Activated T-helper 1 cell treated with Interleukin-2 at 50 U/mL for 16 hours (primary cell): Measurements from ENCODE around the gene CD80.
"Not testable (repeated sequence)": the region's sequence is repeated elsewhere in the genome, so short reads cannot be mapped to it uniquely, and the experiment has no call there.

Source experiments
- DNase-seq: peaks from one replicate; pipeline ENCODE4 v3.0.0-alpha.2; 2020; ENCODE audit warnings: low read depth

Gene CD80

GRCh38 chr3:119582178-119582577 lies 22.8 kb upstream of the CD80 start:
- DNase-seq: no peak

DNA sequence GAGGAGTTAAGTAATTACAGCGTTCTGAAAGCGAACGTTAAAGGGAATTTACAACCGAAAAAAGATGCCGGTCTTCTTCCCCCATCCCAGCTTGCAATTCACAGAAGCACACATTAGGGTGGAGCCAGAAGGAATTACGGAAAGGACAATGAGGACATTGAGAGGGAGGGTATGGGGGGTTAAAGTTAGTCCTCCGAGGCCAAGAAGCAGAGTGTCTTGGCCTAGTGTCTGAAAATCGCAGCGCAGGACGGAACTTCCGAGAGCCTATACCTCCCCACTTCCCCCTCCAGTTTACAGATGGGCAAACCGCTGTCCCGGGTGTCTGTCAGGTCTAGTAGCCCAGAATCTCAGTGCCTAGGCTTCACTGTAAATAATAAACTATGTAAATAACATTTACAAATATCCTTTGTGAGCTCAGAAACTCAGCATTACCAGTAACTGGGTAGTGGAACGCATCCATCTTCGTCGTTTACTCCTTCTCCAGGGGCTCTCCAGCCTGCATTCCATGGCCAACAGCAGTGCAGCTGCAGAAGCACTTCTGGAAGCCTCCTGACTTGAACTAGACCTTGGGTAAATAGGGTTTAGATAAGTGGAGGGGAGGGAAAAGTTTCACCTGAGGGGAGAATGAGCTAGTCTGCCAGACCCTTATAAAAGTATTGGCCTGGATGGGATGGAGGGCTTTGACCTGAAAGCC lies 20.8 kb upstream of the CD80 start:
- DNase-seq: no peak

DNA sequence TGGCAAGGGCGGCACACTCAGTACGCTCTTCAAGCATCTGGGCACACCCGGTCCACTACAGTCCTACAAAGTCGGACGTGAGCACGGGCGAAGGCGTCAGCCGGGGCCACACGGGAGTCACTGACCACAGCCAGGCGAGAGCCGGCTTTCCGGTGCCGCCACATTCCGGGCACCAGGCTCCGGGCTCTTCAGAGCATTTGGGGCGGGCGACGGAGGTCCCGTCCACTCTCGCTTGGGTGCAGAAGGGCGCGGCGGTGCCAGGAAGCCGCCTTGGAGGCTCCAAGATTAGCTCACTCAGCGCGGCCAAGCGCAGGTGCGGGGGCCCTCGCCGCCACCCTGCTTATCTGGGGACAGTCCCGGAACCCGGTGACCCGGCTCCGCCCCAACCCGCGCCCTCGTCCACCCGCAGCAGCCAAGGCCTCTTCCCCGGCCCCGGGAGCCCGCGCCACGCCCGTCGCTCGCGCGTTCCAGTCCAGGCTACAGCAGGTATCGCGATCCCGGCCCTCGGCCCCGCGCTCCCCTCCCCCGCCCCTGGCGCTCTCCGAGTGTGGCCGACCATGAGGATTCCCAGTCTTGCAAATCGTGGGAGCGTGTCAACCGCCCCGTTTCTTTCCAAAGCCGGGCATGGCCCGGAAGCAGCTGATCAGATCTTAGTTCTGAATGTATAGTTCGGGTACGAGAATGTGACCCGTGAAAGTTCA lies 20.1 kb upstream of the CD80 start, which contains the start of gene ADPRH:
Gene ADPRH, plus strand, starts transcription at position 127 of the 701 bp plus-strand sequence. CDS start 2,678 bp downstream, outside the sequence.
- DNase-seq: peak; percentile 17

DNA sequence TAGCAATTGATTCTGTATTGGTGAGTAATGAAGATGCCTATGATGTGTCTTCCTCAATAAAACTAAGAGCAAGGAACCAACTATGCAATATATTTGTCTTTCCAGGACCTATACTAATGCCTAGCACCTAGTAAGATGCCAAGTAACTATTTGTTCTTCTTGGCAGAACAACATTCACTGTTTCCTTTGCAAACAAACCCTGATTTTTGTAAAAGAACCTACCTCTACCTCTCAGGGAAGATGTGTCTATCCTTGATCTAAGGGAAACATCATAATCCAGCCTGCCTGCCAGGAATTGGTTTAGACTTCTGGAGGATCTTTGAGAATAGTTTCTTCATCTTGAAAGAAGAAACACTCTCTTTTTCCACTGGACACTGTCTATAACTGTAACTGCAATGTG lies 16.1 kb upstream of the CD80 start:
- no peak for DNase-seq

GRCh38 chr3:119571688-119572087 lies 12.3 kb upstream of the CD80 start:
- DNase-seq: no peak

GRCh38 chr3:119571230-119571629 lies 11.8 kb upstream of the CD80 start:
- no peak for DNase-seq

DNA sequence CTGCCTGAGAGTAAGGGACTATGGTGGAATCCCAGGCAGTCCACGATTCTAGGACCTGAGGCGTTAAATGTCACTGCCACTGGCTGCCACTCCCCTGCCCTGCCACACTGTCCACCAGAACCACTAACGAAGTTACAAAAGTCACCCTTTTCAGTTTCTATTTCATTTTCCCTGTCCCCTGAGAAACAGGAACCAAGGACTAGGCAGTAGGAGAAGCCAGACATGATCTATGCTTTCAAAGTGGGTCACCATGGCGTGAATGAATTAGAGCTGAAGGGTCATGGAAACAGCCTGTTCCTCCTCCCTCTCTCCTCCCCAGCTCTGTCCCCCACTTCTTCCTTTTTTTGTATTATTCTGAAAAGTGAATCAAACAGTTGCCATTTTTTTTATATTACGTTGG lies 10.8 kb upstream of the CD80 start:
- no peak for DNase-seq

GRCh38 chr3:119569156-119569555 lies 9.7 kb upstream of the CD80 start:
- DNase-seq: no peak

DNA sequence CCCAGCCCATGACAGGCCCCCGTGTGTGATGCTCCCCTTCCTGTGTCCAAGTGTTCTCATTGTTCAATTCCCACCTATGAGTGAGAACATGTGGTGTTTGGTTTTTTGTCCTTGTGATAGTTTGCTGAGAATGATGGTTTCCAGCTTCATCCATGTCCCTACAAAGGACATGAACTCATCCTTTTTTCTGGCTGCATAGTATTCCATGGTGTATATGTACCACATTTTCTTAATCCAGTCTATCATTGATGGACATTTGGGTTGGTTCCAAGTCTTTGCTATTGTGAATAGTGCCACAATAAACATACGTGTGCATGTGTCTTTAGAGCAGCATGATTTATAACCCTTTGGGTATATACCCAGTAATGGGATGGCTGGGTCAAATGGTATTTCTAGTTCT lies 3.9 kb upstream of the CD80 start:
- not testable (repeated sequence) for DNase-seq

- DNase-seq: no peak
Observed at GRCh38 chr3:119562307-119562961, 3.0 kb upstream of the CD80 start.

GRCh38 chr3:119560160-119560559 lies 746 bp upstream of the CD80 start:
- DNase-seq: no peak

GRCh38 chr3:119558626-119559317 lies 642 bp downstream of the CD80 start:
- no peak for DNase-seq

GRCh38 chr3:119557877-119558269 lies 1.5 kb downstream of the CD80 start:
- no peak for DNase-seq

DNA sequence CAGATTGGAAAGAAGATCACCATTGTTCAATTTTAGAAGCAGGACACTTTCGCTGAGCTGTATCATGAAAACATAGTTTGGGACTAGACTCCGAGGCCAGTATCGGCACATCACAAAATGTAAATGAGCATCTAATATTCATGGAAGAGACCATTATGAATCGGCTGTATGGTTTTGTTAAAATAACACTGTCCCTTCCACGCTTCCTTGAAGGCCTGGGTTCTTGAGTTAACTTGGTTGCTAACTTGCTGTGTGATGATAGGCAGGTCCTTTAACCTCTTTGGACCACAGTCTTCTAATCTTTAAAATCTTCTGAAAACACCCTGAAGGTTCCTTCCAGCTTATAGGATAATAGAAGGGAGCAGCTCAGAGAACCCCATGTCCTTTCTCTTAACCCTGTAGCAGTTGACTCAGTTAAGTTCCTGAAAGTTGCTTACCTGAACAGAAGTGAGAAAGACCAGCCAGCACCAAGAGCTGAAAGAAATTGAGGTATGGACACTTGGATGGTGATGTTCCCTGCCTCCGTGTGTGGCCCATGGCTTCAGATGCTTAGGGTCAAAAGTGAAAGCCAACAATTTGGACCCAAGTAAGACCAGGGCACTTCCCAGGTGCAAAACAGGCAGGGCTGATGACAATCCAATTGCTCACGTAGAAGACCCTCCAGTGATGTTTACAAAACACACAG lies 2.1 kb downstream of the CD80 start:
- DNase-seq: no peak

DNA sequence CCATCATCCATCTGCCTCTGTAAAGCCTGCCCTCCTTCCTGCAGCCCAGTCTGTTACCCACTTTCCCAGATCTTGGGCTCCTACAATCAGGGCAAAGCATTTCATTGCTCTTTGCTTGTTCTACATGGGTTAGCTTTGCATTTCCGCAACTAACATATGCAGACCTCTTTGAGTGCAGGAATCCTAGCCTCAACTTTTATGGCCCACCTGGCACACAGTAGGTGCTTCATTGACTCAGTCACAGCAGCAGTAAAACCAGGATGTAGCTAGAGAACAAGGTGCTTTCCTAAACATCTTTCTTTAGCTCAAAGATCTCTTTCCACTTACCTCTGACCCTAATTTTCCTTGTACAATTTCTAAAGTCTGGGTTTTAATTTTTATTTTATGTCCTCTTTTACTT lies 3.5 kb downstream of the CD80 start:
- DNase-seq: no peak

DNA sequence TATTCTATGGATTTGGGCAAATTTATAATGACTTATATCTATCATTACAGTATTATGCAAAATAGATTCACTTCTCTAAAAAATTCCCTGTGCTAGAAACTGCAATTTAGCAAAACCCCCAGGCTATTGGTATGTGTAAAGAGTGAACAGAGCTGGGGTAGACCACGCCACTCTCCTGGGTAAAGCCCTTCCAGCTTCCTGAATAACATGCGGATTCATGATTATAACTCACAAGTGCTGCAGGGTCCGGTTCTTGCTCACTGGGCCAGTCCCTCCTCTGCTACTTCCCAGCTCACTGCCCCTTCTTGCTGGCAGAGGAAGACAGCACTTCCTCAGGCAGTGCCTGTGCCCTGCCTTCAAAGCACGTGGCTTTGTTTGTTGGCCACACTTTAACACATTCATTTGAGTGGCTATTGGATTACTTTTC lies 4.1 kb downstream of the CD80 start:
- no peak for DNase-seq

- DNase-seq: no peak
Observed at GRCh38 chr3:119553823-119554415, 5.5 kb downstream of the CD80 start.

- DNase-seq: not testable (repeated sequence)
Observed at GRCh38 chr3:119552928-119553327, 6.5 kb downstream of the CD80 start.

DNA sequence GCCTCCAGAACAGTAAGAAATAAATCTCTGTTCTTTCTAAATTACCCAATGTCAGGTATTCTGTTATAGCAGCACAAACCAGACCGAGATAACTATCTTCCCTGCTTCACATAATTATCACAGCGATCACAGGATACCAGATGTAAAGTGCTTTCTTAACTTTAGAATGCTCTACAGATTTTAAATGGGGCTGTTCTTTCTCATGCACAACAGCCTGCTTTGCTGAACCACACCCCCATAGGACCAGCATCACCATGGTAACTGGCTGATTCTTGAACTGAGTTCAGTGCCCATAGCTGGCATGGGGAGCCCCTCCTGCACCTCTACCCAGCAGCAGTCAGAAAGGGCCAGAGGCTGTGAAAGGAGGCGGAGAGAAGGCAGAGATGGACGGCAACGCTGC lies 7.8 kb downstream of the CD80 start:
- no peak for DNase-seq

GRCh38 chr3:119550192-119550910 lies 9.1 kb downstream of the CD80 start:
- no peak for DNase-seq

DNA sequence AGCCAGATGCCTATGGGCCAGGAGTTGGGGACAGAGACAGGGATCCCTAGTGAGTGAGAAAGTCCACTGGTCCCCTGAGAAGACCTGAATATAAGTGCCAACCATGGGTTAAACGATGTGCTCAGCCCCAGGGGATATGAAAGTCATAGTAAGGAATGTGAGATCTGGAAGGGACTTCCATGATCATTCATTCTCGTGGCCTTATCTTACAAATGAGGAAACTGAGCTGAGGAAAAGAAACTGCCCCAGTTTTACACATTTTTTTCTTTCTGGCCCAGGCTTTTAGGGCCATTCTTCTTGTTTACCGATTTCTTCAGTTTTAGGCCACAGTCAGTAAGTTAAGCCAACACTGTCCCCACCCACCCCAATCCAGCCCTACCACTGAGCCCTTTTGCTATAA lies 11.1 kb downstream of the CD80 start:
- DNase-seq: no peak
